Natural killer cell treated with Interleukin-12 subunit alpha and Interleukin-12 subunit beta and Interleukin-15 and Interleukin-18, amount 100 ng/mL, for 72 hours (primary cell): ENCODE data around the gene FAM53C. TPM values are rescaled to one million over a fixed set of nuclear protein-coding genes. Genes with fewer than 3 reads are reported as not detected.

ENCODE experiments used
- ATAC-seq, 2 donors: fragments of 150-1000 bp; cut with Tn5 transposase in 1 of 2; sonication (Bioruptor Pico), chemical (Tn5 transposase) in 1 of 2; 2 replicates each; pipeline ENCODE4 v1.10.0; 2021
- DNase-seq: peaks from one replicate; pipeline ENCODE4 v3.0.0; 2022; ENCODE audit warnings: low spot score
- H3K27ac Mint-ChIP-seq, 2 donors: 1 replicate in 1 of 2; 2 replicates in 1 of 2; pipeline ENCODE4 v1.8.0; 2022; ENCODE audit warnings: mixed read lengths in 2 of 2, mild to moderate bottlenecking in 1 of 2, moderate library complexity in 1 of 2
- H3K27me3 Mint-ChIP-seq, 2 donors: 1 replicate in 1 of 2; 2 replicates in 1 of 2; pipeline ENCODE4 v1.8.0; 2022; ENCODE audit warnings: mixed read lengths in 2 of 2
- H3K36me3 Mint-ChIP-seq: one replicate; pipeline ENCODE4 v1.8.0; 2022; ENCODE audit warnings: mixed read lengths
- H3K4me1 Mint-ChIP-seq, 2 donors: 1 replicate in 1 of 2; 2 replicates in 1 of 2; pipeline ENCODE4 v1.8.0; 2022; ENCODE audit warnings: low read depth in 2 of 2, mixed read lengths in 2 of 2, mild to moderate bottlenecking in 1 of 2
- H3K4me3 Mint-ChIP-seq: one replicate; pipeline ENCODE4 v1.8.0; 2022; ENCODE audit warnings: mixed read lengths
- H3K9me3 Mint-ChIP-seq: 2 replicates; pipeline ENCODE4 v1.8.0; 2022; ENCODE audit warnings: mixed read lengths
- total RNA-seq, 2 donors: library from RNA; stranded (reverse); gene quantifications; one replicate each; pipeline ENCODE4 v1.2.3, GENCODE V29; 2022

FAM53C gene
- total RNA-seq, 2 donors from 2014 or later = 28.8 to 30.6 TPM

- Mint-ChIP-seq H3K9me3 (peaks cover 5% of the 10 kb centered on the region), H3K4me1 (peaks cover 39 to 48% of the 10 kb centered on the region in 2 donors), H3K4me3 (peak overlapping the region; percentile 99), H3K27ac (peak overlapping the region; percentile 85 to 96), H3K36me3 (peaks cover 6% of the 10 kb centered on the region), H3K27me3 (no peaks in the 10 kb centered on the region)
- peak in 1 of 2 donors; percentile 48 for ATAC-seq
- no peak for DNase-seq
Measured at GRCh38 chr5:138354926-138355378, 16.9 kb downstream of the FAM53C start.

DNA sequence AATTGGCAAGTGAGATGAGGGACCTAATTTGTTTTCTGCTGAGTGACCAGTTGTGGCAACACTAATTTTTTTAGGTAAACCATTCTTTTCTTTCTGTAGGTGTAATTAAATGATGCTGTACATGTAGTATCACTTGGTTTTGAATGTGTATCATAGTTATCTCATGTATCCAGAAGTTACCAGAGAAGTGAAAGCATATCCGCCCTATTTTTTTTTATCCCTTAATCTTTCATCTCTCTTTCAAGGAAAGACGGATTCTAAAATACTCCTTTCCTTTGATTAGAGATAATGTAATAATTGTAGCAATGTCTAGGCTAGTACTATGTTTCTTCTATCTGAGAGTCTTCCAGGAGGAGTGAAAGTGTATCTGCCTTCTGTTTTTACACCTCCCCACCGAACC, 21.6 kb downstream of the FAM53C start:
- peaks cover 25 to 31% of the 10 kb centered on the region in 2 donors for H3K4me1 Mint-ChIP-seq
- no peaks in the 10 kb centered on the region for H3K9me3 Mint-ChIP-seq
- H3K36me3 Mint-ChIP-seq = no peaks in the 10 kb centered on the region
- no peaks in the 10 kb centered on the region for H3K27me3 Mint-ChIP-seq
- no peak for DNase-seq
- no peak for ATAC-seq
- no peak overlapping the region for H3K4me3 Mint-ChIP-seq
- no peak overlapping the region for H3K27ac Mint-ChIP-seq

- Mint-ChIP-seq H3K4me1 (peaks cover 15 to 21% of the 10 kb centered on the region in 2 donors), H3K27ac (peak overlapping the region in 1 of 2 donors; percentile 69), H3K36me3 (no peaks in the 10 kb centered on the region), H3K4me3 (no peak overlapping the region), H3K9me3 (no peaks in the 10 kb centered on the region), H3K27me3 (no peaks in the 10 kb centered on the region)
- DNase-seq = no peak
- no peak for ATAC-seq
Measured at GRCh38 chr5:138360941-138361452, 22.9 kb downstream of the FAM53C start.

DNA sequence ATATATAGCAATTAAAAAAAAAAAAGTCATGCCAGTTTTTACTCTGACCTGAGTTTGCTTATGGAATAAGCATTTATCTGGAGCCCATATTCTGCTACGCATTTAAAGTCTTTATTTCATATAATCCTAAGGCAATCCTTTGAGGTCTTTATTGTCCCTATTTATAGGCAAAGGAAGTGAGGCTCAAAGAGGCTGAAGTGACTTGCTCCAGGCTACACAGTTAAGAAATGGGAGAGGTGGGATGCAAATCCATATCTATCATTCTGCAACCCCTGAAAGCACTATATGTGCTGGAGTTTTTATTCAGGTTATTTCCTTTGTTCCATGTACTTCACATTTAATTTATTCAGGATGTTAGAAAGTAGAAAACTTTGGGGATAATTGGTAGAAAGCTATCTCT, 26.5 kb downstream of the FAM53C start:
- Mint-ChIP-seq H3K4me1 (peaks cover 35 to 46% of the 10 kb centered on the region in 2 donors), H3K9me3 (no peaks in the 10 kb centered on the region), H3K27ac (peak overlapping the region in 1 of 2 donors; percentile 37), H3K36me3 (no peaks in the 10 kb centered on the region), H3K27me3 (no peaks in the 10 kb centered on the region), H3K4me3 (no peak overlapping the region)
- no peak for DNase-seq
- ATAC-seq = no peak

DNA sequence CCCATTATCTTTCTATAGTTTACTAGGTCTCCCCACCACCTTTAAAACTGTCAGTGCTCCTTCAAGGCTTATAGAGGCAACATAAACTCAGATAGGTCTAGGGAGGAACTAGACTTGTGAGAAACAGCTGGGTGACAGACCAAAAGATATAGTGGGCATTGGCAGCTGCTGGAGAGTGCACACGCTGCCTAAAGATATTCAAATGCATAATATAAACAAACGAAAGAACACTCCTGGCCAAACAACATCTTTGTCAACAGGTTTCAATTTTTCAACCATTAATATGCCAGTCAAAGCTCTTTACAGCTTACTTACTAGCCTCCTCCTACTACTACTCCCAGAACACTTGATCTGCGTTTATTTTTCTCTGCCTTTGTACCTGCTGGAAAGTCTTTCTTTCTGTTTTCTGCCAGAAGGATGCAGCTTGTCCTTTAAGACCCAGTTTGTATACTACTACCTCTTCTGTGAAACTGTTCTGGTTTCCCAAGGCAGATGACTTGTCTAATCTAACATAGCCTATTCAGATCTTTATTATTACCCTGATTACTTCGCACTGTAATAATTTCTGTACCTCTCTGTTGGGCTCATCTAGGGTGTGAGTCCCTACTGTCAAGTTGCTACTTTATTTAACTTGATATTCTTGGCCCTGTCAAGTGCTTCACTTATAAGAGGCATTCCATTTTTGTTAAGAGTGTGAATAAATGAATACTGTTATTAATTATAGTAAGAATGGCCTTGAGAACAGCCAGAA, 28.7 kb downstream of the FAM53C start:
- Mint-ChIP-seq H3K4me3 (no peak overlapping the region), H3K4me1 (peaks cover 25 to 35% of the 10 kb centered on the region in 2 donors), H3K27ac (no peak overlapping the region), H3K9me3 (no peaks in the 10 kb centered on the region), H3K36me3 (no peaks in the 10 kb centered on the region), H3K27me3 (no peaks in the 10 kb centered on the region)
- DNase-seq (no peak), ATAC-seq (no peak)

DNA sequence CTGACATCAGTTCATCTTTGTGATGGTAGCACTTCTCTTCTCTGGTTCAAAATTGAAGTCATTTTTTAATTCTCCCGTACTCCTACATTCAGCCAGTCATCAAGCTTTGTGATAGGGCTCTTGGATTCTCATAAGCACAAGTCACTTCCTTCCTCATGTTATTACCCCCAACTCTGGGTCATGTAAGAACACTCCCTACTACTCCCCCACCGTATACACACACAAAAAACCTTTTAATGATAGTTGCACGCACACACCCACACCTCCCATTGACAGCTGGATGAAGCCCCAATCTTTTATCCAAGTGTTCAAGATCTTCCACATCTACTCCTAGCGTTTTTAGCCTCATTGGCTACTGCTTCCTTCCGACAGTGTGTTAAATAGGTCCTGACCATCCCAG, 31.2 kb downstream of the FAM53C start:
- DNase-seq (no peak), ATAC-seq (no peak)
- peaks cover 29 to 32% of the 10 kb centered on the region in 2 donors for H3K4me1 Mint-ChIP-seq
- no peaks in the 10 kb centered on the region for H3K9me3 Mint-ChIP-seq
- no peaks in the 10 kb centered on the region for H3K27me3 Mint-ChIP-seq
- H3K27ac Mint-ChIP-seq = peak overlapping the region in 1 of 2 donors; percentile 55
- H3K36me3 Mint-ChIP-seq = no peaks in the 10 kb centered on the region
- H3K4me3 Mint-ChIP-seq = no peak overlapping the region

DNA sequence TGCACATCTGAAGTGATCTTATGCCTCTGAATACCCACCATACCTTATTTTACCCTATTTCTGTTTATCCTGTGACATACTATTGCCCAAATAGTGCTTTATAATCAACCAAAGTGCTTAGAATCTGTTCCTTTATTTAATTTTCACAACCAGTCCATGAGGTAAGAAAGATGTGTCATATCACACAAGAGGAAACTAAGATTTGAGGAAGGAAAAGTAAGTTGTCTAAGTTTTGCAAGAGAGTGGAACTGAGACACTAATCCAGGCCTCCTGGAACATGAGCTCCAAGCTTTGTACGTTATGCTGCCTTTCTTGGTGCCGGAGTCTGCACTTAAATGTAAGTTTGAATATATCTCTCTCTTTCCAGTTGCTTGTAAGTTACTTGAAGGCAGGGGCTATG, 31.6 kb downstream of the FAM53C start:
- H3K9me3 Mint-ChIP-seq = no peaks in the 10 kb centered on the region
- H3K4me1 Mint-ChIP-seq = peaks cover 29 to 30% of the 10 kb centered on the region in 2 donors
- H3K27me3 Mint-ChIP-seq = no peaks in the 10 kb centered on the region
- no peaks in the 10 kb centered on the region for H3K36me3 Mint-ChIP-seq
- no peak overlapping the region for H3K4me3 Mint-ChIP-seq
- H3K27ac Mint-ChIP-seq = peak overlapping the region in 1 of 2 donors; percentile 55
- DNase-seq (no peak), ATAC-seq (no peak)

GRCh38 chr5:138370537-138370936, 32.5 kb downstream of the FAM53C start:
- no peaks in the 10 kb centered on the region for H3K9me3 Mint-ChIP-seq
- no peak overlapping the region for H3K4me3 Mint-ChIP-seq
- no peaks in the 10 kb centered on the region for H3K27me3 Mint-ChIP-seq
- H3K4me1 Mint-ChIP-seq = peaks cover 29 to 30% of the 10 kb centered on the region in 2 donors
- H3K36me3 Mint-ChIP-seq = no peaks in the 10 kb centered on the region
- DNase-seq = no peak
- ATAC-seq = no peak
- no peak overlapping the region for H3K27ac Mint-ChIP-seq

DNA sequence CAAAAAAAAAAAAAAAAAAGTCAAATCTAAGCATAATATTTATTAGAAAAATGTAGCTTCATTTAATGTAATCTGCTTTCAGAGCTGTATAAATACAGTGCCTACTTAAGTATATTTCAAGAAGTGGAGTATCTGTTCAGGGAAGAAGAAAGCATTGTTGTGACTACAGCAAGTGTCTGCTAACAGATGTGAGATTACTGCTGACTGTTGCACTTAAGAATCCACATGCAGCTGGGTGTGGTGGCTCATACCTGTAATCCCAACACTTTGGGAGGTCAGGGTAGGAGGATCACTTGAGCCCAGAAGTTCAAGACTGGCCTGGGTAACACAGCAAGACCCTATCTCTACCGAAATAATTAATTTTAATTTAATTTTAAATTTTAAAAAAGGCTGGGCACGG, 33.4 kb downstream of the FAM53C start:
- Mint-ChIP-seq H3K4me3 (no peak overlapping the region), H3K9me3 (no peaks in the 10 kb centered on the region), H3K4me1 (peaks cover 24 to 25% of the 10 kb centered on the region in 2 donors), H3K27me3 (no peaks in the 10 kb centered on the region), H3K27ac (no peak overlapping the region), H3K36me3 (no peaks in the 10 kb centered on the region)
- ATAC-seq (no peak), DNase-seq (no peak)

DNA sequence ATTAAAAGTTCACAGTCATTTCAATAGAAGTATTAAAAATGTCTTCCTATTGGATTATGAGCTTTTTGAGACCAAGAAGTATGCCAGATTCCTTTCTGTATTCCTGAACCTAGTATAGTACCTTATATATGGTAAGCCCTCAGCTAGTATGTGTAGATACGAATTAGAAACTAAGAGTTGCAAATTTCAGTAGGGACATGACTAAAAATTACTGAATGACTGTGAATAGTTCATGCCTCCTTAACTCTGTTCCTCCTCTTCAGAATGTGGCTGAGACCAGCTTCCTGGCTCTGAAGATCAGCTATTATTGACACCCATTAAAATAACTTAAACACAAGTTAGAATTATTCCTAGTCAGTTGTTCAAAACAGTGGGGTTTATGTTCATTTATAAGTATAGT, 34.2 kb downstream of the FAM53C start:
- Mint-ChIP-seq H3K9me3 (no peaks in the 10 kb centered on the region), H3K4me1 (peaks cover 19% of the 10 kb centered on the region in 2 donors), H3K27ac (peak overlapping the region in 1 of 2 donors; percentile 28), H3K27me3 (no peaks in the 10 kb centered on the region), H3K4me3 (no peak overlapping the region), H3K36me3 (peaks cover 4% of the 10 kb centered on the region)
- DNase-seq = no peak
- peak in 1 of 2 donors; percentile 56 for ATAC-seq

DNA sequence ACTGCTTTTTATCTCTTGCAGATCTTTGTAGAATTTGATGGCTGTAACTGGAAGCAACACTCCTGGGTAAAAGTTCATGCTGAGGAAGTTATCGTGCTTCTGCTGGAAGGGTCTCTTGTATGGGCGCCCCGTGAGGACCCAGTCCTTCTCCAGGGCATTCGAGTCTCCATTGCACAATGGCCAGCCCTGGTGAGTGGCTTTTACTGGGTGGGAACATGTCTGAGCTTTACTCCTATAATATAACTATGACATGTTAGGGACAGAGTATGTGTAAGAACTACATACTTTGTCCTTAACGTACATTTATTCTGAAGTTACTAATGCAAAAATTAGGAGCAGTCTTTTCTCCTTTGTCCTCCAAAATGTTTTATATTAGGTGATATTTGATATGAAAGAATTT, 34.6 kb downstream of the FAM53C start:
- H3K9me3 Mint-ChIP-seq = no peaks in the 10 kb centered on the region
- H3K4me3 Mint-ChIP-seq = no peak overlapping the region
- no peak for ATAC-seq
- peaks cover 4% of the 10 kb centered on the region for H3K36me3 Mint-ChIP-seq
- no peaks in the 10 kb centered on the region for H3K27me3 Mint-ChIP-seq
- no peak for DNase-seq
- peak overlapping the region in 1 of 2 donors; percentile 28 for H3K27ac Mint-ChIP-seq
- H3K4me1 Mint-ChIP-seq = peaks cover 19% of the 10 kb centered on the region in 2 donors

- Mint-ChIP-seq H3K27ac (no peak overlapping the region), H3K36me3 (peaks cover 23% of the 10 kb centered on the region), H3K27me3 (no peaks in the 10 kb centered on the region), H3K9me3 (no peaks in the 10 kb centered on the region), H3K4me1 (no peaks in the 10 kb centered on the region), H3K4me3 (no peak overlapping the region)
- no peak for DNase-seq
- no peak for ATAC-seq
Measured at GRCh38 chr5:138382347-138382746, 44.3 kb downstream of the FAM53C start.

- H3K36me3 Mint-ChIP-seq = peaks cover 13% of the 10 kb centered on the region
- no peak overlapping the region for H3K4me3 Mint-ChIP-seq
- H3K27me3 Mint-ChIP-seq = no peaks in the 10 kb centered on the region
- no peaks in the 10 kb centered on the region for H3K9me3 Mint-ChIP-seq
- peak overlapping the region in 1 of 2 donors; percentile 5 for H3K27ac Mint-ChIP-seq
- H3K4me1 Mint-ChIP-seq = no peaks in the 10 kb centered on the region
- ATAC-seq (no peak), DNase-seq (no peak)
Measured at GRCh38 chr5:138385660-138386059, 47.6 kb downstream of the FAM53C start.

GRCh38 chr5:138386290-138386689, 48.2 kb downstream of the FAM53C start:
- no peak overlapping the region for H3K27ac Mint-ChIP-seq
- DNase-seq (no peak), ATAC-seq (no peak)
- H3K27me3 Mint-ChIP-seq = no peaks in the 10 kb centered on the region
- no peak overlapping the region for H3K4me3 Mint-ChIP-seq
- H3K36me3 Mint-ChIP-seq = peaks cover 13% of the 10 kb centered on the region
- H3K9me3 Mint-ChIP-seq = no peaks in the 10 kb centered on the region
- H3K4me1 Mint-ChIP-seq = no peaks in the 10 kb centered on the region
